A549 (cell line): ENCODE data around the gene PRAMEF33. TPM values are rescaled to one million over a fixed set of nuclear protein-coding genes. Genes with fewer than 3 reads are reported as not detected.
"Not testable (repeated sequence)": the region's sequence is repeated elsewhere in the genome, so short reads cannot be mapped to it uniquely, and the experiment has no call there.

Source experiments
- ATAC-seq, 2 experiments: fragments of 200-7000 bp in 1 of 2; fragments of >200 bp in 1 of 2; cut with Nextera tagmentation in 1 of 2; cut with Tn5 transposase in 1 of 2; 3 replicates each; pipeline versions ENCODE4 v1.8.0 to v1.9.1; 2018 to 2020; ENCODE audit warnings: mild to moderate bottlenecking in 1 of 2, moderate library complexity in 1 of 2
- CTCF ChIA-PET: fragments of 300-600 bp; sonication (Branson Sonifier 250); formaldehyde crosslinking; extraction: SDS; loops from one replicate; lab custom pipeline; 2021; ENCODE audit warnings: antibody characterized with exemption, inconsistent platforms; lab: Yijun Ruan, JAX
- POLR2A ChIA-PET: fragments of 350-600 bp; formaldehyde crosslinking; extraction: SDS; loops from one replicate; lab custom pipeline; 2021; ENCODE audit warnings: antibody characterized with exemption, inconsistent platforms; lab: Yijun Ruan, JAX
- DNase-seq, 2 experiments: peaks; one replicate each; pipeline versions ENCODE4 v3.0.0 to v3.0.0-alpha.2; 2011 to 2016; ENCODE audit warnings: low read depth in 1 of 2, low spot score in 1 of 2
- FAIRE-seq: peaks from 2 replicates; lab custom pipeline; 2011; peaks lifted over from hg19 to GRCh38; lab: Jason Lieb, UNC
- H3K27ac ChIP-seq, 2 experiments: fragments of >200 bp; sonication (Bioruptor Twin); formaldehyde crosslinking; 3 replicates each; pipeline ENCODE4 v1.5.1; 2016 to 2017
- H3K4me1 ChIP-seq: fragments of >200 bp; sonication (Bioruptor Twin); formaldehyde crosslinking; 3 replicates; pipeline ENCODE4 v1.6.1; 2016
- H3K4me2 ChIP-seq: fragments of >200 bp; sonication (Bioruptor Twin); formaldehyde crosslinking; 3 replicates; pipeline ENCODE4 v1.6.1; 2016
- H3K4me3 ChIP-seq: fragments of >200 bp; sonication (Bioruptor Twin); formaldehyde crosslinking; 3 replicates; pipeline ENCODE4 v1.5.1; 2016
- H3K9me3 ChIP-seq: fragments of >200 bp; sonication (Bioruptor Twin); formaldehyde crosslinking; 3 replicates; pipeline ENCODE4 v1.6.1; 2016
- WGBS: methylation state at CpG from one replicate; pipeline ENCODE4 v1.1.6; 2017; ENCODE audit errors: missing lambda C conversion rate; 5-methylcytosine and 5-hydroxymethylcytosine counted together
- polyA minus RNA-seq: library from RNA; depleted of rRNA, polyadenylated mRNA; stranded (reverse); fragments of >200 nt; gene quantifications from 2 replicates; pipeline ENCODE4 v1.2.3, GENCODE V29; 2011; rRNA and poly(A)+ RNA removed
- polyA plus RNA-seq, 4 experiments: library from polyadenylated mRNA; depleted of rRNA in 3 of 4; stranded (reverse); fragments of >200 nt; fragmentation: RNase III in 1 of 4; extraction: RNeasy Plus Mini Kit Qiagen cat#74134 plus additional on column Dnase treatment in 1 of 4; gene quantifications; 2 replicates in 3 of 4; 3 replicates in 1 of 4; pipeline ENCODE4 v1.2.3, GENCODE V29; 2011 to 2017

Gene PRAMEF33, protein sequence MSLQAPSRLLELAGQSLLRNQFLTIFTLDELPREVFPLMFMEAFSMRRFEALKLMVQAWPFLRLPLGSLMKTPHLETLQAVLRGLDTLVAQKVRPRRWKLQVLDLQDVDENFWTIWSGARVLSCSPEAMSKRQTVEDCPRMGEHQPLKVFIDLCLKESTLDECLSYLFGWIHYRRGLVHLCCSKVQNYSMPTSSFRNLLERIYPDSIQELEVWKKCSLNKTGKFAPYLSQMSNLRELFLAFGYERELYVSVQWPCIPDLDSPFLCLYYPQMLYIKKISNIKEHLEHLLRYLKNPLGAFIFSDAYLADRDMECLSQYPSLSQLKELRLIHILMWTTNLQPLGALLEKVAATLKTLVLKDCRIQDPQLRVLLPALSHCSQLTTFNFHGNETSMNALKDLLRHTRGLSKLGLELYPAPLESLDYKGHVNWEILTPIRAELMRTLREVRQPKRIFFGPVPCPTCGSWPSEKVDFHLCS
- polyA plus RNA-seq (2011; rRNA removed) (not detected in 2 replicates), polyA plus RNA-seq (2017; fragmentation: RNase III; extraction: RNeasy Plus Mini Kit Qiagen cat#74134 plus additional on column Dnase treatment) (not detected in 3 replicates), polyA minus RNA-seq (not detected in 2 replicates)
- polyA plus RNA-seq (2012; cell fraction: cytosol; rRNA removed): 0.03 TPM in 1 of 2 replicates, not detected in the other
- not detected in 2 replicates for polyA plus RNA-seq (2012; cell fraction: nucleus; rRNA removed)

DNA sequence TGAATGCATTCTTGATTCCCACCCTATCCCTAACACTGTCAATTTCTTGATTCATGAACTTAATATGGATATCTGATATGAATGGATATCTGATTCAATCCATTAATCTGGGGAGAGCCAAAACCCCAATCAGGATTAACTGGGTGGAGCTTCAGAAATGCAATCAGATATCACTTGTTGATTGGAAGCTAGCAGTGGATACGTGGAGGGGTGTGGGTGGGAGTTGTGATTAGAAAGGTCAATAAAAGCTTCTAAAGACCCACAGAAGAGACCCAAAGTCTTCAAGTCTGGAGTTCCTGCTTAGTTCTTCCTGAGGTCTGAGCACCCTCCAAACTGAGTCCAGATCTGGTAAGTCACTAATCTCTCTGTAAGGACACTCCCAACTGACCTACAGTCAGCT is at the start of gene PRAMEF33:
Gene PRAMEF33, plus strand, starts transcription at position 301 of the 400 bp plus-strand sequence. CDS start 2,416 bp downstream, outside the sequence.
- CTCF ChIA-PET, FAIRE-seq, ATAC-seq, H3K9me3 ChIP-seq, H3K4me3 ChIP-seq, H3K4me1 ChIP-seq, POLR2A ChIA-PET, DNase-seq, H3K4me2 ChIP-seq, H3K27ac ChIP-seq: not testable (repeated sequence)
- no CpG with 5 or more reads among the region's 1 CpG for WGBS

DNA sequence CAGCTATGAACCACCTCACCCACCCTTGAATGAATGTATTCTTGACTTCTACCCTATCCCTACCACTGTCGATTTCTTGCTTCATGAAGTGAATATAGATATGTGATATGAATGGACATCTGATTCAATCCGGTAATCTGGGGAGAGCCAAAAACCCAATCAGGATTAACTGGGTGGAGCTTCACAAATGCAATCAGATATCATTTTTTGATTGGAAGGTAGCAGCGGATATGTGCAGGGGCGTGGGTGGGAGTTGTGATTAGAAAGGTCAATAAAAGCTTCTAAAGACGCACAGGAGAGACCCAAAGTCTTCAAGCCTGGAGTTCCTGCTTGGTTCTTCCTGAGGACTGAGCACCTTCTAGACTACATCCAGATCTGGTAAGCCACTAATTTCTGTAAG is 49.4 kb upstream of the PRAMEF33 start, which contains the start of gene PRAMEF5:
Gene PRAMEF5, plus strand, starts transcription at position 301 of the 400 bp plus-strand sequence. CDS start 5,071 bp downstream, outside the sequence.
- H3K27ac ChIP-seq, POLR2A ChIA-PET, FAIRE-seq, ATAC-seq, DNase-seq, CTCF ChIA-PET, H3K4me3 ChIP-seq, H3K4me2 ChIP-seq, H3K9me3 ChIP-seq, H3K4me1 ChIP-seq: not testable (repeated sequence)
- no CpG with 5 or more reads among the region's 5 CpGs for WGBS

DNA sequence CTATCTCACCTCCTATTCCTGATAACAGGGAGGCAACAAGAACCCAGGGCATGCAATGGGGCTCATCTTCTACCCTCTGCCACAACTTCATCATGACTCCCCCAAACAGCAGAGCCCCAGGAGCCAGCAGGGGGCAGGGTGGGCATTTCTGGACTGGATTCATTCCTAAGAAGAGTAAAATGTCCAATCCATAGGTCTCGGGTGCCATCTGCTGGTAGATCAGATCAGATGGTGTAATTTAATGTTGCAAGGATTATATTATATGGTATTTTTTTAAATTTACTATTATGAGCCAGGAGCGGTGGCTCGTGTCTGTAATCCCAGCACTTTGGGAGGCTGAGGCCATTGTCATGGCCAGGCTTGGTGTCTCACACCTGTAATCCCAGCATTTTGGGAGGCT is 38.2 kb upstream of the PRAMEF33 start:
- peak; percentile 62 to 80; a peak in 5 of 6 replicates for ATAC-seq
- 0% methylated on average over 2 of the region's 3 CpGs for WGBS
- CTCF ChIA-PET, H3K4me3 ChIP-seq, FAIRE-seq, H3K4me1 ChIP-seq, H3K27ac ChIP-seq, DNase-seq, POLR2A ChIA-PET, H3K9me3 ChIP-seq, H3K4me2 ChIP-seq: not testable (repeated sequence)

DNA sequence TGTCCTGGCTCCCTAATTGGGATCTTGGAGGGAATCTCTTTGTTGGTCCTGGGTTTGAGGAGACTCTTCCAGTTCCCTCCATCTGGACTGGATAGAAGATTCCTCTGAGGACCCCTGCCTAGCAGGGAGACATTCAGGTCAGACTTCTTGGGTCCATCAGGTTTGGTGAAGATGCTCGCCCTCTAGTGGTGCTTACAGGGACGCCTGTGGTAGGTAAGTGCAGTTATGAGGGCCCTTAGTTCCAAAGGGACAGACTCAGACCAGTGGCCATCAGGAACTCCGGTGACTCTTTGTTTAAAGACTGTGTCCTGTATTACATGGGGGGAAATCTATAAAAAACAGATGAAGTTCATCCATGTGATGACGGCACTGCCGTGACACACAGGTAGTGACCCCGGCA is 26.3 kb upstream of the PRAMEF33 start:
- H3K4me1 ChIP-seq, DNase-seq, H3K4me2 ChIP-seq, FAIRE-seq, H3K27ac ChIP-seq, H3K4me3 ChIP-seq, POLR2A ChIA-PET, H3K9me3 ChIP-seq, CTCF ChIA-PET: not testable (repeated sequence)
- WGBS: no CpG with 5 or more reads among the region's 6 CpGs
- peak in 1 of 2 experiments; percentile 65; a peak in 3 of 6 replicates for ATAC-seq

DNA sequence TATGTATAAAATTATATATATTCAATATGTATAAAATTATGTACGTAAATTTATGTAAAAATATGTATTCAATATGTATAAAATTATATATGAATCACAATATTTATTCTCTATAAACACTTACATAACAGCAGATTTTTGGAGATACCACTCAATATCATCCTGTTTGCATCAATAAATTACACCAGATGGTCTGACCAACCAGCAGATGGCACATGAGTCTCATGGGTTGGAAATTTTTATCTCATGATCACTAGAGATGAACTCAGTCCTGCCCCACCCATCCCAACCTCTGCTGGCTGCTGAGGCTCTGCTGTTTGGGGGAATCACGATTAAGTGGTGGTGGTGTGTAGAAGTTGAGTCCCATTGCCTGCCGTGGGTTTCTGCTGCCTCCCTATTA is 23.7 kb upstream of the PRAMEF33 start:
- ATAC-seq: not testable (repeated sequence)

DNA sequence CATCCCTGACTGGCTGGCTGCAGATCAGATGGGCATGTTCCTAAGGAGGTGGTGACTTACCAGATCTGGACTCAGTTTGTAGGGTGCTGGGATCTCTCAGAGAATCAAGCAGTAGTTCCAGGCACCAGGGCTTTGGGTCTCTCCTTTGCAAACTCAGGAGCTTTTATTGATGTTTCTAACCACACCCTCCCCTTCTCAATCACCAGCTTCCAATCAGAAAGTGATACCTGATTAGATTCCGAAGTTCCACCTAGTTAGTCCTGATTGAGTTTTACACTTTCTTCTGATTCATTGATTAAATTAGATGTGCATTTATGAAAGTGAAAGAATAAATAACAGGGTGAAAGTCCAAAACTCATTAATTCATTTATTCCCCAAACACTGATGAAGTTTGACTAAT is 18.3 kb upstream of the PRAMEF33 start, which contains the start of gene PRAMEF8:
Gene PRAMEF8, minus strand, starts transcription at position 101 of the 400 bp plus-strand sequence. CDS start 1,046 bp downstream, outside the sequence.
- CTCF ChIA-PET, ATAC-seq, POLR2A ChIA-PET, H3K9me3 ChIP-seq, H3K4me1 ChIP-seq, DNase-seq, FAIRE-seq, H3K4me2 ChIP-seq, H3K4me3 ChIP-seq, H3K27ac ChIP-seq: not testable (repeated sequence)
- no CpG with 5 or more reads among the region's 1 CpG for WGBS

More for the DNA sequence above, 23.7 kb upstream of the PRAMEF33 start:
- no CpG with 5 or more reads among the region's 3 CpGs for WGBS
- CTCF ChIA-PET, H3K4me1 ChIP-seq, DNase-seq, H3K27ac ChIP-seq, FAIRE-seq, H3K9me3 ChIP-seq, POLR2A ChIA-PET, H3K4me2 ChIP-seq, H3K4me3 ChIP-seq: not testable (repeated sequence)

DNA sequence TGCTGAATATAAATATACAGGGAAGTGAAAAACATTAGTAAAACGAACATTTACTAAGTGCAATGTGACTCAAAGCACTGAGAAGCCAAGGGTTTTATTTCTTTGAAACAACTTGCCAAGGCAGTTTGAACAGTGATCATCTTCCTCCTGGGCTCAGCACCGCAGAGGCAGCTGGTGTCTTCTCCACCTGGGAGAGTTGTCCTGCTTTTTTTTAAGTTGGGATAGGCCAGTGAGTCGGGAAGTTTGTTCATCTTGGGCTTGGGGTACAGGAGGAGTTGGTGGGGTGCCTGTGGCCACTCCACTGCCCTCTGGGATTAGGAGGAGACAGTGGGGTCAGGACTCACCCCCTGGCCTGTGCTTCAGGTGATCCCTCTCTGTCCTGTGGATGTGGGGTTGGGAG is 14.3 kb upstream of the PRAMEF33 start:
- H3K4me1 ChIP-seq, FAIRE-seq, DNase-seq, H3K4me2 ChIP-seq, H3K27ac ChIP-seq, ATAC-seq, H3K4me3 ChIP-seq, CTCF ChIA-PET, H3K9me3 ChIP-seq, POLR2A ChIA-PET: not testable (repeated sequence)
- 0% methylated on average over 2 of the region's 3 CpGs for WGBS

DNA sequence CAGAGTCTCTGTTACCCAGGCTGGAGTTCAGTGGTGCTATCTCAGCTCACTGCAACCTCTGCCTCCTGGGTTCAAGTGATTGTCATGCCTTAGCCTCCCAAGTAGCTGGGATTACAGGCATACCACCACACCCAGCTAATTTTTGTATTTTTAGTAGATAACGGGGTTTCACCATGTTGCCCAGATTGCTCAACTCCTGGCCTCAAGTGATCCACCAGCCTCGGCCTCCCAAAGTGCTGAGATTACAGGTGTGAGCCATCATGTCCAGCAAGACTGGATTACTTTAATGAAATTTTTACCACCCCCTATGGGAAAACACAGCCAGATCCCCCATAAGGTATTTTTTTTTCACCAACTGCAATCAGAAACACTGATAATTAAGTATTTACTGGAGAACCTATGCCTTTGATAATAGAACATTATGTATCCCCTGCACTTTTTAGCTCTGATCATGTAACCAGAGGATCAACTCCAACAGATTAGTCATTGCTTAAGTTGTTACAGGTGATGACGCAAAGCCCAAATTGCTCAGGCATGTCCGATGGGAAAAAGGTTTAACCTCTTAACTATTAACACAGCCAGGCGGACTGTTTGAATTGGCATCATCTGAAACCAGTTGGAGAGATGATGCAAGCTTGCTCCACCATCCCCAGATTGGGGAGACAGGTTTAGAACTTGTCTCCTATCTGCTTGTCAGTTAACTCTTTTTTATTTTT is 6.0 kb upstream of the PRAMEF33 start:
- POLR2A ChIA-PET, CTCF ChIA-PET, H3K9me3 ChIP-seq, H3K4me2 ChIP-seq, DNase-seq, H3K4me1 ChIP-seq, H3K4me3 ChIP-seq, FAIRE-seq, H3K27ac ChIP-seq, ATAC-seq: not testable (repeated sequence)
- WGBS: 8% methylated on average over 2 of the region's 5 CpGs

DNA sequence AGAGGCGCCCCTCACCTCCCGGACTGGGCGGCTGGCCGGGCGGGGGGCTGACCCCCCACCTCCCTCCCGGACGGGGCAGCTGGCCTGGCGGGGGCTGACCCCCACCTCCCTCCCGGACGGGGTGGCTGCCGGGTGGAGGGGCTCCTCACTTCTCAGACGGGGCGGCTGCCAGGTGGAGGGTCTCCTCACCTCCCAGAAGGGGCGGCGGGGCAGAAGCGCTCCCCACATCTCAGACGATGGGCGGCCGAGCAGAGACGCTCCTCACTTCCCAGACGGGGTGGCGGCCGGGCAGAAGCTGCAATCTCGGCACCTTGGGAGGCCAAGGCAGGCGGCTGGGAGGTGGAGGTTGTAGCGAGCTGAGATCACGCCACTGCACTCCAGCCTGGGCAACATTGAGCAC is 4.6 kb upstream of the PRAMEF33 start:
- H3K4me3 ChIP-seq, FAIRE-seq, ATAC-seq, DNase-seq, H3K27ac ChIP-seq, CTCF ChIA-PET, H3K4me2 ChIP-seq, H3K4me1 ChIP-seq, H3K9me3 ChIP-seq, POLR2A ChIA-PET: not testable (repeated sequence)
- WGBS: no CpG with 5 or more reads among the region's 27 CpGs

DNA sequence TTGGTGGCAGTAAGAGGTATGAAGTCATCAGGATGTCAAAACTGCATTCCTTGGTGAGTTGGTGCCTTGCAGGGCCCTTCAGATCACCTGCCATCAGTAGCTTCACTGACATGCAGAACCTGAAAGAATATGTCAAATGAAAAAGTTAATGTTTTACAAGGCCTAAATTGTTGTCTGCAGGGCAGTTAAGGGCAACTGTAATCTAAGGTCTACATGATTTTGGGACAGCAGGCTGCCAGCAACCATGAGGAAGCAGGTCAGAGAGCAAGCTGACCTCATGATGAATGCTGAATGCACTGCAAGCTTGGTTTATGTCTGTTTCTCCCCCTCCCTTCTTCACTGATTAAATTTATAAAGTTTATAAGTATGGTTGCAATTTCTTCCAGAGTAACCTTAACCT is 1.1 kb upstream of the PRAMEF33 start:
- ATAC-seq, POLR2A ChIA-PET, H3K4me2 ChIP-seq, H3K27ac ChIP-seq, H3K4me1 ChIP-seq, FAIRE-seq, H3K9me3 ChIP-seq, H3K4me3 ChIP-seq, CTCF ChIA-PET, DNase-seq: not testable (repeated sequence)
